ENCODE measurements around the gene OR2G6.
"Not testable (repeated sequence)": the region's sequence is repeated elsewhere in the genome, so short reads cannot be mapped to it uniquely, and the experiment has no call there.

DNA sequence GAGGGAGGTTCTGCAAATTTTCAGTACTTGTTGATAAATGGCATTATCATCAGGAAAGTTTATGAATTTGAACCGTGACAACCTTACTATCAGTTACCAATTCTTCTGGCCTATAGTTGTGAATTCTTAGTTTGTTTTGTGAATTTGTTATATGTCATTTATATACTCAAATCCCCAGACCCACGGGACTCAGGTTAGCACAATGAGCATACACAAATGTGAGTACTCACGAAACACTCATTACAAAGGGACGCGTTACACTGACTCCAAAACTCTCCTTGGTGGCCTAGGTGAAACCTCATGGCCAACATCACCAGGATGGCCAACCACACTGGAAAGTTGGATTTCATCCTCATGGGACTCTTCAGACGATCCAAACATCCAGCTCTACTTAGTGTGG, 19.6 kb upstream of the OR2G6 start, which contains the start of gene OR2T5:
- TF ChIP-seq YY1 (IDR thresholded peaks at IDR 0.05; ENCODE audit: insufficient read depth, insufficient read length); ZNF274 (IDR thresholded peaks at IDR 0.05; ENCODE audit: low read depth, low read length); SUZ12 (IDR thresholded peaks at IDR 0.05; ENCODE audit: extremely low read depth, insufficient read depth, insufficient read length): not testable (repeated sequence)
